NCI-H2081 (cell line): ENCODE measurements around the gene TMEM161A.
"Not testable (repeated sequence)": the region's sequence is repeated elsewhere in the genome, so short reads cannot be mapped to it uniquely, and the experiment has no call there.

Source experiments
- DNase-seq, 2 experiments: peaks; one replicate each; lab custom pipeline; 2025; lab: John Stamatoyannopoulos, UW

TMEM161A gene

GRCh38 chr19:19155495-19156219, 17.4 kb upstream of the TMEM161A start:
- DNase-seq, result no peak

DNA sequence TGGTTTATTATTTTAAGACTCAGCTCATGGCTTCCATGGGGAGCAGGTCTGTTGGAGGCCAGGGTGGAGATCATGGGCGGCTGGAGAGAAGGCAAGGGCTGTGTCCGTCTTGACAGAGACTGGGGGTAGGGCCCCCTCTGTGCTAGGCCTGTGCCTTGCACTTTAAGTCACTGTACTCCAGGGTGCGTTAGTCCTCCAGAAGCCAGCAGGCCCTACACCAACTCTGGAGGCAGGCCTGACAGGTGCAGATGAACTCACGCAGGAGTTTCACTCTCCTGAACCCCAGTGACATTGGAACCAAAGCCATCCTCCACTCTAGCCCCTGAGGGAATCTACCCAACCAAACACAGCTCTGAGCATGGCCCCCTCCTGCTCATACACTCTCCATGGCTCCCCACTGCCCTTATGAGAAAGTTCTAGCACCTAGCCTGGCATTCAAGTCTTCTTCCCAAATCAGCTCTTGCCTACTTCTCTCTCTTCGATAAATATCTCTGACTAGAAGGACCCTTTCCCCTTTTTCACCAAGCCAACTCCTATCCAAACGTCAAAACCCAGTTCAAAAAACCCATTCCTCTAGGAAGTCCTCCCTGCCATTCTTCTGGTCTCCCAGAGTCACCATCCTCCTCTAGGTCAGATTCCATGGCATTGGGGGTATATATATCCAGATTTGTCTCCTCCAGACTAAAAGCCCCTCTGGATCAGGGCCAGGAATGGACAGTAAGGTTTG, 16.7 kb upstream of the TMEM161A start:
- no peak for DNase-seq

DNA sequence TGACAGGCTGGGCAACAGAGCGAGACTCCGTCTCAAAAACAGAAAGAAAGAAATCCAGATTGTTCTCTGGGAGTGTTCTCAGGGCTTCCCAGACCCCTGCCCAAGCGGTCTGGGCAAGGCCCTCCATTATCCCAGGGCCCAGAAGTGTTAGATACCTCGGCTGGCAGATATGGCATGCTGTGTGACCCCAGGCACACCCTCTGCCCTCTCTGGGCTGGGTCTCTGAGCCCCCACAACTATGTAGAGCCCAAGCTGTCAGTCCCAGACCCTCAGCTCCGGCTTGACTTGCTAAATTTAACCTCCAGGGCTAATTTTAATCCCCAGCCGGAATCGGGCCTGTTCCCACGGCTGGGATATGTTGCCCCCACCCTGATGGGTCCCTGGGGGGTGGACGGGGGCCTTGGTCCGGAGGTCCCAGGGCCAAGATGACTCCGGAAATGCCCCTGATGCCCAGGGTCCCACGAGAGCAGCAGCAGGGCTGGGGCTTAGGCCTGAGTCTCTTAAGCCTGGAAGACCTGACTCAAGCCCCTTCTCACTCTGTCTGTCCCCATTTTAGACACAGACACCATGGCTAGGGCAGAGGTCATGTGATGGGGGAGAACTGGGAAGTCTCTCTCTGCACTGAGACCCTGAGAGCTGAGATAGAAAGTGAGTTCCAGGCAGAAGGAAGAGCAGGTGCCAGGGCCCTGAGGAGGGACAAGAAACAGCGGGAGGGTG, 14.5 kb upstream of the TMEM161A start:
- no peak for DNase-seq

DNA sequence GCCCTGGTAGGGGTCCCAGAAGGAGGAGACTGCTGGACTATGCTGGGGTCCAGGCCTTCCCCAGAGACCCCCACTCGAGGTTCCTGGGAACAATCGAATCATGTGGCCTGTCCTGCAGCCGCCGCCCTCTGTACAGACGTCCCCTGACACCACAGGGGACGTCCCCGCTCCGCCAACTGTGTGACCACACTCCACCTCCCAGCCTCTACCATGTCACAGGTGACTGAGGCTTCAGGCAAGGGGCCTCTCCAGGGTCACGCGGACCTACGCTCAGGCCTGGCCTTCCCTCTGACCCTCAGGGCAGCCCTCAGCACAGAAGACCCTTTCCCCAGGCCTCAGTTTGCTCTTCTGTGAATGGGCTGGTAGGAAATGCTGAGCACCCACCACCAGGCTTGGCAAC, 13.1 kb upstream of the TMEM161A start:
- DNase-seq, result no peak

GRCh38 chr19:19149435-19149834, 11.2 kb upstream of the TMEM161A start:
- no peak for DNase-seq

- DNase-seq, result not testable (repeated sequence)
These were observed 10.2 kb upstream of the TMEM161A start for GRCh38 chr19:19148504-19148903.

GRCh38 chr19:19147344-19147743, 9.1 kb upstream of the TMEM161A start:
- no peak for DNase-seq

DNA sequence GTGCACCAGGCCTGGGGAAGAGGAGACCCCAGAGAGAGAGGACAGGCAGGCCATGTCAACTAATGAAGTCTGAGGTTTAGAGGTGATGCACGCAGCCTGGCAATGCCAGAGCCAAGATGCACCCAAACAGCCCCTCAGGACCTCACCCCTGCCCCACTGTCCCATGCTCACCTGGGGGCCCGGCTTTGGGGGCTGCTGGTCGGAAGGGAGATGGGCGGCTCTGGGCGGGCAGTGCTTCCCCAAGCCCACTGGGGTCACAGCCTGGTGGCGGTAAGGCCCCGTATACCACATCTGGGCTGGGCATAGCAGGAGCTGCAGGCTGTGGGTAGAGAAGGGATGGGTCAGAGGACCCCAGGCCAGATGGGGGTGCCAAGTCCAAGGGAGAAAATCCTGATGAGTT, 8.6 kb upstream of the TMEM161A start:
- DNase-seq, result no peak

DNA sequence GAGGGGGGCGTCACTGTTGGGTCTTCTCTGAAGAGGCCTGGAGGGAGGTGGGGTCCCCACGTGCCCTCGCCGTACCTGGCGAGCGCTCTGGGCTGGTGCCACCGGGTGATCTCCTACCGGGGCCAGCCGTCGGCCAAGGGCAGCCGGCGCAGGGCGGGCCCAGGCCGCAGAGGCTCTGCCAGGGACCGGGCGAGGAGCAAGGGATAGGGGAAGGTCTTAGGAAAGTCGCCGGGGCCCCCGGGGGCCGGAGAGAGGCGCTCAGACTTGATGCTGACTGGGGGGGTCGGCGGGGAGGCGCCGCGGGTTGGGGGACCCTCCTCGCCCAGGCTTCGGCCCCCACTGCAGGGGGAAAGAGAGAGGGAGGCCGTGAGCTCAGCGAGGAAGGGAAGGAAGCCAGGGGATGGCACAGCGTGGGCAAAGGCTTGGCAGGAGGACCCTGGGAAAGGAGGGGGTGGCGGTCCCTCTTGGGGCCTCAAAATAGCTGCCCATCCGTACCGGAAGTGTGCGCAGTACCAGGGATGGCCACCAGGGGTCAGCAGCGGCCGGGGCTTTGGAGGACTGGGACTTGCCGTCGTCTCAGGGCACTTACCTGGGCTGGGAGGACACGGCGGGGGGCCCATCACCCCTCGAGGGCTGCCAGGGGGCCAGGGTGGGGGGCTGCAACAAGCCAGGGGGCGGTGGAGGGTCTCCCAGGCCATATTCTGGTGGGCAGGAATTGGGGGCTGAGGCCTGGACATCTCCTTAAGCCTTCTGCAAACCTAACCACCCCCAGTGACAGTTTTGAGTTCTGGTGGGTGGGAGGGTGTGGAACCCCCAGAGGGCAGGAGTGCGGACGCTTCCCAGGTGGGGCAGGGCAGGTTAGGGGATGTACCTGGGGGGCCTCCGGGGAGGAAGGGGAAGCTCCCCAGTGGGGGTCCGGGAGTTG, 7.7 kb upstream of the TMEM161A start:
- DNase-seq, result peak; percentile 60 to 72

GRCh38 chr19:19145281-19145680, 7.0 kb upstream of the TMEM161A start:
- no peak for DNase-seq

DNA sequence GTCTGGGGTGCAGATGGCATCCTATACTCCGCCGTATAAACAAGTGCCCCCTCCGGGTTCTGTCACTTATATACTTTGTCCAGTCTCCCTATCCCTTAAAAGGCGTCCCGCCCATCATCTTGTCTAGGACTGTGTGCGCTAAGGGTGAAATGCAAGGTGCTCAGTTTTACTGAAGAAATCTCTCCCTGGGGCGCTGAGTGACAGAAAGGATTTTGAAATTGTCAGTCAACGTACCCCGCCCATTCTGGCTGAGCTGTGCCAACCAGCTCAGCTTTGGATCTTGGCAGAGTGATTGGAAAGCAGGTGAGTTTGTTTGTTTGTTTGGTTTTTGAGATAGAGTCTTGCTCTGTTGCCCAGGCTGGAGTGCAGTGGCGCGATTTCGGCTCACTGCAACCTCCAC, 4.1 kb upstream of the TMEM161A start:
- no peak for DNase-seq

DNA sequence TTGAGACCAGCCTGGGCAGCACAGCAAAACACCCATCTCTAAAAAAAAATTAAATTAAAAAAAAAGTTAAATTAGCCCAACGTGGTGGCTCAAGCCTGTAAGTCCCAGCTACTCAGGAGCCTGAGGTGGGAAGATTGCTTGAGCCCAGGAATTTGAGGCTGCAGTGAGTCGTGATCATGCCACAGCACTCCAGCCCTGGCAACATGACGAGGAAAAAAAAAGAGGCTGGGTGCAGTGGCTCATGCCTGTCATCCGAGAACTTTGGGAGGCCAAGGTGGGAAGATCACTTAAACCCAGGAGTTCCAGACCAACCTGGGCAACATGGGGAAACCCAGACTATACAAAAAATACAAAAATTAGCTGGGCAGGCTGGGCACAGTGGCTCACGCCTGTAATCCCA, 2.2 kb upstream of the TMEM161A start:
- DNase-seq, result no peak

- no peak for DNase-seq
These were observed 1.6 kb upstream of the TMEM161A start for GRCh38 chr19:19139876-19140229.

GRCh38 chr19:19137556-19138108, 646 bp downstream of the TMEM161A start:
- DNase-seq, result no peak

DNA sequence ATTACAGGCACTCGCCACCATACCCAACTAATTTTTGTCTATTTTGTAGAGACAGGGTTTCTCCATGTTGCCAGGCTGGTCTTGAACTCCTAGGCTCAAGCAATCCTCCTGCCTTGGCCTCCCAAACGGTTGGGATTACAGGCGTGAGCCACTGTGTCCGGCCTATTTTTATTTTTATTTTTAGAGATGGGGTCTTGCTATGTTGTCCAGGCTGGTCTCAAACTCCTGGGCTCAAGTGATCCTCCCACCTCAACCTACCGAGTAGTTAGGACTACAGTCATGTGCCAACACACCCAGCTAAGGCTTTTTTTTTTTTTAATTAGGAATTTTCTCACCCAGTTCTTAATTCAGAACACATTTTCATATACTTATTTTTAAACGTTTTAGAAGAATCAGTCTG, 2.6 kb downstream of the TMEM161A start:
- not testable (repeated sequence) for DNase-seq

- no peak for DNase-seq
These were observed 3.6 kb downstream of the TMEM161A start for GRCh38 chr19:19134687-19135158.

DNA sequence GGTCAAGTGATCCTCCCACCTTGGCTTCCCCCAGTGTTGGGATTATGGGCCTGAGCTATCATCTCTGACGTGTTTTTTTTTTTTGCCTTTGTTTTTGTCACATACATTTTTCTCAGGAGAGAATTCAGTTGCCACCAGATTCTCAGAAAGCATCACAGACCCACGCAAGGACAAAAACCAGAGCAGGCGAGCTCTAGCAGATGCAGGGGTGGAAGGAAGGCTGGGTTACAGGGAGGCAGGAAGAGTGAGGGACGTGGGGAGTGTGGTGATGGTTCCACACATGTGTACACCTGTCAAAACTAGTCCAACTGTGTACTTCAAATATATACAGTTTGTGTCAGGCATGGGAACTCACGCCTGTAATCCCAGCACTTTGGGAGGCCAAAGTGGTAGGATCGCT, 4.3 kb downstream of the TMEM161A start:
- no peak for DNase-seq

DNA sequence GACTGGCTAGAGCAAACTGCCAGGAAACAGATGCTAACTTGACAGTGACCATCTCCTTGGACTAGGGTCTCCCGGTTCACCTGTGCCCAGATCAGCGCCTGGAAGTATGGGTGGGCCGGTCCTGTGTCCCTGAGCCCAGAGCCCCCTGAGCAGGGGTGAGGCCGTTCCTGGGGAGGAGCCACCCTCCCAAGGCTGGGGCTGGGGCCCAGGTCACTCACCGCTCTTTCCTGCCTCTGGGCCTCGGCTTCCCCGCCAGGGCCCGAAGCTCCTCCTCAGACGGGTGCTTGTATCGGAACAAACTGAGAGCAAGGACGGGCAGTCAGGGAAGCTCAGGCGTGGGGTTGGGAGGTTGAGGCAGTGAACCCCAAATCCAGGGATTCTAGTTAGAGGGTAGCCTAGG, 5.4 kb downstream of the TMEM161A start:
- DNase-seq, result no peak

DNA sequence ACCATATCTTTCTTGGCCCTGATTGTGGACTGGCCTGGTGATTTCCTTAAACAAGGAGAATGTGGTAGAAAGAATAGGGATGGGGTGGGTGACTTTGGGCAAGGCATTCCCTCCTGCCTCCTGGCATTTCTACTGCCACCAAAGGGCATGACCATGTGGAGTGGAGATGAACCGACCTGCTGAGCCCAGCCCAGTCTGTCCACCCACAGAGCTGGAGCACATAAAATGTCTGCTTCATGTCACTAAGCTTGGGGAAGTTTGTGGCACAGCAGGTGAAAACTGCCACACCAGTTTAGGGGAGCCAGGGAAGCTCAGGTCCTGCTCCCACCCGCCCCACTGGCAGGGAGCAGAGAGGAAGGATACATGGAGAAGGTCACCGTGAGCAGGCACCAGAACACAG, 6.3 kb downstream of the TMEM161A start:
- DNase-seq, result no peak

DNA sequence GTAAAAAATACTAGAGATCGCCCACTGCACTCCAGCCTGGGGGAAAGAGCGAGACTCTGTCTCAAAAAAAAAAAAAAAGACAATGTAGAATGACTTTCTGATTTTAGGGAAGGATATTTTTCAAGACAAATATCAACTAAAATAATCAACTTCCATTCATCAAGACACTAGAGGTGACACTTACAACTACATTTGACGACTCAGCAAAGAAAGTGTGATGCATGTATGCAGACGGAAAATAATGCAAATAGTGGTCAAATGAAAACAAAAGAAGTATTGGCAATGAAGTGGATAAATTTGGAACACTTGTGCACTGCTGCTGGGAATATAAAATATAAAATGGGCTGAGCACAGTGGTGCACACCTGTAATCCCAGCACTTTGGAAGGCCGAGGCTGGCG, 12.2 kb downstream of the TMEM161A start:
- DNase-seq, result no peak

DNA sequence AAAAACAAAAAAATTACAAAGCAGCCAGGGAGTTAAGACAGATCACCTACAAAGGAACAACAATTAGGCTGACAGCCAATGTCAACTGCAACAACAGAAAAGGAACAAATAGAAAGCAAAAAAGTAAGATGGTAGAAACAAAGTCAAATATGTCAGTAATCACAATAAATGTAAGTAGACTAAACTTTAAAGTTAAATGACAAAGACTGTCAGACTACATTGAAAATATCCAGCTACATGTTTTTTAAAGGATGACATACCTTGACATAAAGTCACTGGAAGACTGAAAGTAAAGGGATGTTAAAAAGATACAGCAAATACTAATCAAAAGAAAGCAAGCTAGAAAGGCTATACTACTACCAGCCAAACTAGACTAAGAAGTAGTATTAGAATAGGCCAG, 14.9 kb downstream of the TMEM161A start:
- DNase-seq, result no peak

DNA sequence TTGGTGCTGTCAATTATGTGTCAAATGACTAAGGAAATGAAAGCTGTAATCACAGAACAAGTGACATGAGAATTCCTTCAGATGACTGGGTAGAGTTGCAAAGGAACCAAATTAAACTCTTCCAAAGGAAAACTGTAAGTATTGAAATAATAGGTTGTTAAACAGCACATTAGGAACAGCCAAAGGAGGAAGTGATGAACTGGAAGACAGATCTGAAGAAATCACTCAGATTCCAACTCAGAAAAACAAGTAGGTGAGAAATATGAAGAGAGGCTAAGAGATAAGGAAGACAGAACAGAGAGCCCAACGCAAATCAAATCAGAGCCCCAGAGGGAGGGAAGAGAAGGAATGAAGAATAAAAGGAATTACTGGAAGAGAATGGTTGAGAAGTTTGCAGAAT, 15.4 kb downstream of the TMEM161A start:
- no peak for DNase-seq
